GM12878 (cell line): ENCODE results near the gene EEF1AKMT3.

ENCODE experiments used
- ATF3 ChIP-seq: IDR thresholded peaks from 2 replicates; pipeline ENCODE4 v1.6.1; 2011; ENCODE audit warnings: low read depth, mild to moderate bottlenecking, low read length, moderate library complexity, borderline replicate concordance; ENCODE audit errors: extremely low read depth
- BACH1 ChIP-seq: fragments of 450-650 bp; IDR thresholded peaks from 2 replicates; pipeline ENCODE4 v1.6.1; 2017; ENCODE audit warnings: mild to moderate bottlenecking, borderline replicate concordance
- CTCF ChIP-seq, 3 experiments: IDR thresholded peaks in 2 of 3; conservative IDR thresholded peaks in 1 of 3; 2 replicates each; pipeline ENCODE4 v1.5.1; 2011; ENCODE audit warnings: low read depth in 3 of 3, low read length in 3 of 3, mild to moderate bottlenecking in 3 of 3, control low read depth in 2 of 3, moderate library complexity in 2 of 3, inconsistent platforms in 1 of 3, mixed read lengths in 1 of 3; ENCODE audit not compliant: control insufficient read depth in 2 of 3, insufficient read depth in 1 of 3; ENCODE audit errors: extremely low read depth in 1 of 3
- DPF2 ChIP-seq: fragments of 450-650 bp; IDR thresholded peaks from 2 replicates; pipeline ENCODE4 v1.6.1; 2017; ENCODE audit warnings: mild to moderate bottlenecking
- ELK1 ChIP-seq: IDR thresholded peaks from 2 replicates; pipeline ENCODE4 v1.6.1; 2012; ENCODE audit warnings: low read depth, low read length, improper control_type of control experiment
- IKZF2 ChIP-seq, 2 experiments: fragments of 450-650 bp; IDR thresholded peaks; 2 replicates each; pipeline ENCODE4 v1.6.1; 2017; ENCODE audit warnings: mild to moderate bottlenecking in 2 of 2, moderate library complexity in 2 of 2
- IRF3 ChIP-seq: fragments of 450-650 bp; IDR thresholded peaks from 2 replicates; pipeline ENCODE4 v1.6.1; 2014; ENCODE audit warnings: mild to moderate bottlenecking
- POLR2AphosphoS5 ChIP-seq: IDR thresholded peaks from 2 replicates; pipeline ENCODE4 v1.6.1; 2011; ENCODE audit warnings: mild to moderate bottlenecking, low read length, inconsistent platforms
- RAD51 ChIP-seq: fragments of 450-650 bp; IDR thresholded peaks from 2 replicates; pipeline ENCODE4 v1.6.1; 2016; ENCODE audit warnings: moderate library complexity, mild to moderate bottlenecking, inconsistent platforms

GRCh38 chr12:57767876-57768275, 4.5 kb upstream of the EEF1AKMT3 start:
- TF ChIP-seq CTCF (IDR thresholded peaks at IDR 0.05 in 2 of 3, conservative IDR thresholded peaks at IDR 0.05 in 1 of 3; ENCODE audit: control insufficient read depth in 2 of 3, extremely low read depth in 1 of 3, insufficient read depth in 1 of 3, low read depth in 3 of 3, low read length in 3 of 3) (no peak), IKZF2 (IDR thresholded peaks at IDR 0.05) (no peak), POLR2AphosphoS5 (no peak), DPF2 (no peak), ATF3 (no peak), BACH1 (no peak), ELK1 (no peak), IRF3 (no peak), RAD51 (no peak)
